HG03175 (cell line): ENCODE measurements around the gene BCAN.

Experiments used
- ATAC-seq: cut with Tn5 transposase; IDR thresholded peaks from one replicate; pipeline ENCODE4 v1.9.1; 2021; ENCODE audit warnings: mild to moderate bottlenecking, moderate library complexity; ENCODE audit not compliant: unreplicated experiment

BCAN gene

DNA sequence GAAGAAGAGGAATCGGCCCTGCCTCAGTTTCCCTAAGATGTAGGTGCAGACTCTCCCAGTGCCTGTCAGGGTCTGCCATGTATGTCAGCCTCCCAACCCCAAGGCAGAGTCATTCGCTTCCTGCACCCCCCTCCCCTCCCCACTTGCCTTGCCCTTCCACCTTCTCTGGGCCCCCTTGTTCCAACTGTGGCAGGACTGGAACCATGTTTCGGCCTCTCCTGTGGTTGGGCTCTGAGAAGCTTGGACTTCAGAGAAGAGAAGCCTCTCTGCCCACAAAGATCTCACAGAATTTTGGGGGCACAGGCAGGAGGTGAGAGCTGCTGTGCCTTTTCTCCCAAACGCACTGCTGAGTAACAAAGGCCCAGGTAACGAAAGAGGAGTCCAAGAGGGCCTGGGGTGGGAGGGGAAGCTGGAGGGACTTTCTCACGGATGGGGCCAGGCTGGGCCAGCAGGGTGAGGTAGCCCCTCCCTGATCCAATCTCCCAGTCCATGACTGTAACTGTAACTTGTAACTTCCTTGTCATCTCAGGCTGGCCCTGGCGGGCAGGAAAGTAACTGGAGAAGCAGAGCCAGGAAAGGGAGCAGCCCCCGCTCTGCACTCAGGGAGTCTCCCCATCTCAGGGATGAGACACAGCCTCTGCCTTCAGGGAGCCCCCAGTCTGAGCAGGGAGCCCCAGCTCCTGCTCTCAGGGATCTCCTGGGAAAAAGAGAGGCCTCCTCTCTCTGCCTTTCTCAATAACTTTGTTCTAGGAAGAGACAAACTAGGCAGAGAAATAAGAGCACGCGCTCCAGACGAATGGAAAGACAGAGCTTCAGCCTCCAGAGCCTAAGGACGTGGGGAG is 52.2 kb downstream of the BCAN start:
- ATAC-seq: no peak

GRCh38 chr1:156694690-156694962 is 52.7 kb downstream of the BCAN start:
- no peak for ATAC-seq

DNA sequence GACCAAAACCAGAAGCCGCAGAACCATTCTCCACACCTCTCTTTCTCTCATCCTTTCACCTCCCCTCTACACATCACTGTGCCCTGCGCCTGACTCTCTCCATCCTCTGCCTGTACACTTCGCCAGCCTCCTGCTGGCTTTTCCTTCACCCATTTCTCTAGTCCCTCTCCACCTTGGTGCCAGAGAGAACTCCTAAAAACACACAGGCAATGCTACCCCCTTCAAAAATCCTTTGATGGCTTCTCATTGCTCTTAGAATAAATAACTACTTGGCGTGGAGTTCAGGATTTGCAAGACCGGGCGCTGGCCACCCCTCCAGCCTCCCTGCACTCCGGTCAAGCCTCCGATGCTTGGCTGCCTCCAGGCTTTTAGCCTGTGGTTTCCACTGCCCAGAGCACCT is 54.8 kb downstream of the BCAN start:
- ATAC-seq: no peak

DNA sequence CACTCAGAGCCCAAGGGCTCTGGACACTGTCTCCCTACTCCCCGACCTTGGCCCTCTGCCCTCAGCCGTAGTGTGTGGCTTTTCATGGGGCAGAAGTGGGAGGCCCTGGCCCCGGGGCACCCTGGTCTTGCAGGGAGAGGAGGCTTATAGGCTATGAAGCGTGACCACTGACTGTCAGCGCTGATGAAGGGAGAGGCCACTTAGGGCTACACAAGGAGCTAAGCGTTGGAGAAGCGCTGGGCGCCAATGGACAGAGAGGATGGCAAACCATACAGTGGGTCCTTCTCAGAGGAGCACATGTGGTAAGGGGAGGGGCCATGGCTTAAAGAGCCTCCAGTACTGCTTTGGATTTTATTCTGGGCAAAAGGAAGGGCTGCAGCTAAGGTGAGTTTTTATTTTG is 55.6 kb downstream of the BCAN start:
- no peak for ATAC-seq

DNA sequence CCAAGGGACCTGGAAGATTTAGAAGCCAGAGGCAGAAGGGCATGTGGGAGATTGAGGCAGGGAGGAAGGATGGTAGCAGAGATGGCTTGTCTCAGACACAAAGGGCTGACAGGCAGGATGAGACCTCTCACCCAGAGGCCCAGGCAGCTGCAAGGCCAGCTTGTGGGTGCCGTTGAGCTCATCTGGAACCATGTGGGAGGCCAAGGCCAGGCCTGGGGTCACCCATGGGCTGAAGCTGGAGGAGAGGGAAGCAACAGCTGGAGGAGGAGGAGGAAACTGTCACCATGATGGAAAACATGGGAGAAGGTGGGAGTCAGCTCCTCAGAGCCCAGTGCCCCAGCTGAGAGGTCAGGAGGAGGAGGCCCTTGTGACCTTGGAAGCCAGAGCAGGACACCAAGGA is 57.1 kb downstream of the BCAN start:
- no peak for ATAC-seq

GRCh38 chr1:156700736-156701531 is 59.0 kb downstream of the BCAN start:
- no peak for ATAC-seq

DNA sequence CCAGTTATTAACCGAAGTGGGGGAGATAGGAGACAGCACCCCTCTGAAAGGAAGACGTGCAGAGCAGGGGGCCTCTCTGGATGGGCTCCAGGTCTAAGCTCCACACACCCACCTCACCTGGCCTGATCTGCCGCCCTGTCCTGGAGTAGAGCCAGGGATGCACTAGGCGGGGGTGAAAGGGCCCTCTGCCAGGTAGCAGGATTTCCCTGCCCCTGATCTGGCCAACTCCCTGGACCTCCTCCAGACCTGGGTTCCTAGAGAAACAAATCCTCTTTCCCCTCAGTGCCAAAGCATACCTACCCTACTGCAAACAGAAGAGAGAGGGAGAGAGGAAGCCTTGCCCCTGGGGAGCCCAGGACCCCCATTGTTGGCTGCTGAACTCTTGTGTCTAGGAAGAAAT is 61.4 kb downstream of the BCAN start:
- ATAC-seq: no peak

- no peak for ATAC-seq
Observed at GRCh38 chr1:156703741-156704140, 61.8 kb downstream of the BCAN start.

- ATAC-seq: no peak
Observed at GRCh38 chr1:156704166-156704711, 62.3 kb downstream of the BCAN start.

- no peak for ATAC-seq
Observed at GRCh38 chr1:156704930-156705320, 63.0 kb downstream of the BCAN start.

- no peak for ATAC-seq
Observed at GRCh38 chr1:156705321-156705917, 63.5 kb downstream of the BCAN start, which contains the start of gene CRABP2. CRABP2 (minus strand) TSS chr1:156705583; CDS start chr1:156705446, 137 bp downstream.

GRCh38 chr1:156705918-156706656 is 64.2 kb downstream of the BCAN start:
- ATAC-seq: no peak

- no peak for ATAC-seq
Observed at GRCh38 chr1:156706657-156707416, 64.9 kb downstream of the BCAN start.

DNA sequence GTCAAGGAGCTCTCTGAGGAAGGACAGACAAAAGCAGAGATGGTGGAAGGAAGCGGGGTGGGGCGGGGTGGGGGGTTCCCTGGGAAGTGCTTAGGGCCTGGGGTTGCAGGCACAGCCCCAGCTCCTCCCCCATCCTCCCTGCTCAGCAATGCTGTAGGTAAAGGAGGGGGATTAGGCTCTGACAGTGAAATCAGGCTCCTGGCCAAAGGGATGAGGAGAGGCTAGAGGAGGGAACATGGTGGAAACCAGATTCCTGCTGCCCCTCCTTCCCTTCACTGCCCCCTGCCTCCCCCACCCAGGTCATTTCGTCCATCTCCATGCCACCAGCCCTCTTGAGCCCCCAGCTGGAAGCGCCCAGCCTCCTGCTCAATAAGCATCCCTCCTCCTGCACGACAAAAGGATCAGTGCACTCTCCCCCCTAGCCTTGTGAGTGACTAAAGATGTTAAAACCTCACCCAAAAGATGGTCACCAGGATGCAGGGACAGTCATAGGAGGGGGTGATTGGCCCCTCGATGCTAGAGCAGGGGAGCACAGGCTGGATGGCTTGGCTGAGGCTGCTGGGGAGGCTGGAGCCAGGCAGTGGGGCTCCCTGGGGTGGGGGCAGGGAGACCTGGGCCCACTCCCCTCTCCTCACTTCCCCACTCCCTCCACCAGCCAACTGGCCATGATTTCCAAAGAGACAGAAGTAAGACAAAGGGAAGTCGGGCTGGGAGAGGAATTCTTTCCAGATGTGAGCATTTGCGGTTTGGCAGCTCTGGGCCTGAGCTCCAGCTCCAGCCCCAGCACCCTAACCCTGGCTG is 65.7 kb downstream of the BCAN start:
- ATAC-seq: no peak

- ATAC-seq: no peak
Observed at GRCh38 chr1:156708218-156708661, 66.3 kb downstream of the BCAN start.

DNA sequence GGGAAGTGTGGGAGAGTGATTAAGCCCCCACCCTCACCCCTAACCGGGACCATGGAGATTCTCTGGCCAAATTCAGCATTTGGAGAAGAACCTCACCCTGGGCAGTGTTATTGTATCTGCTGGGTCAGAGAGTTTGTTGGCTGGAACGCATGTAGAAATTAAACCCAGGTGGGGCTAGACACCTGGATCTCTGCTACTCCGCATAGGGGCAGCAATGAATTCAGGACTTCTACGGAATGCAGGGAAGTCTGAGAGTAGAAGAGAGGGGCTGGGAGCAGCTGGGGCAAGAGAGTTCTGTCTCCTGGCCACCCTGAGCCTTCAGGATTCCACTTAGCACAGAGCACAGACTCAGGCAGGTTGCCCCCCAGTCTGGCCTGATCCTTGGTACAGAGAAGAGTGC is 67.1 kb downstream of the BCAN start:
- no peak for ATAC-seq
